Activated T-helper 1 cell treated with anti-CD3 and anti-CD28 coated beads, Interleukin-2, amount 50 U/mL, for 16 hours (primary cell): ENCODE results near the gene PTPRK.

Source experiments
- DNase-seq, 2 donors: peaks; one replicate each; pipeline ENCODE4 v3.0.0-alpha.2; 2020; ENCODE audit warnings: low read depth in 1 of 2, low spot score in 1 of 2

Gene PTPRK

DNA sequence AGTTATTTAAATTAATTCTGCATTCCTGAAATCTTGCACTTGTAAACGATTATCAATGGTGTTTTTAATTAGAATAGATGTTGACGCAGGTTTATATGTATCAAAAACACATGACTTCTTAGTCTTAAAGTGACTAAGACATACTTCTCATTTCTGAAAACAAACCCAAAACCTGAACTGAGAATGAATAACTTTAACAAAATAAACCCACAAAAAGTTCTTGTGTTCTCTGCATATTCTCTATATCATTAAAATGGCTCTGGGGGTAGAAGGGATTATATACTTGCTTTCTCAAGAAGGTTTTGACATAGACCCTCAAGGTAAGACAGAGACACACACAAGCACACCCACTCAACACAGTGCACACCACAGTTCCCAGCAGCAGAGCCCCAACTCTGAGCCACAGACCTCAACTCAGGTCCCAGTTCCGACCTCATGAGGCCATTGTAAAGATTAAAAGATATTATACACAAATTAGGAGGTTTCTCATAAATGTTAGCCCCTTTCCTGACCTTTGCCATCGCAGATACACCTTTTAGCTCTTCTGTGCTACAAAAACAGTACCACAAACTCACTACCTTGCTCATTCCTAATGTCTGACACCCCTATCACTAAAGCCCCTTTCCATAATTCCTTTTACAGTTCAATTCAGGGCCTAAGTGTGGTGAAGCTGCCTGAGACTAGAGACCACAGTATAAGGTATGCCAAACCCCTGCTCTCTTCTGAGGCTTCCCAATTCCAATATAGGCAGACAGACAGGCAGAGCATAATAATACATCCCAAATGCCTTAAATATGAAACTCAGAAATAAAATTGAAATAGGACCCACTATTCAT is 267.8 kb downstream of the PTPRK start:
- DNase-seq = no peak

DNA sequence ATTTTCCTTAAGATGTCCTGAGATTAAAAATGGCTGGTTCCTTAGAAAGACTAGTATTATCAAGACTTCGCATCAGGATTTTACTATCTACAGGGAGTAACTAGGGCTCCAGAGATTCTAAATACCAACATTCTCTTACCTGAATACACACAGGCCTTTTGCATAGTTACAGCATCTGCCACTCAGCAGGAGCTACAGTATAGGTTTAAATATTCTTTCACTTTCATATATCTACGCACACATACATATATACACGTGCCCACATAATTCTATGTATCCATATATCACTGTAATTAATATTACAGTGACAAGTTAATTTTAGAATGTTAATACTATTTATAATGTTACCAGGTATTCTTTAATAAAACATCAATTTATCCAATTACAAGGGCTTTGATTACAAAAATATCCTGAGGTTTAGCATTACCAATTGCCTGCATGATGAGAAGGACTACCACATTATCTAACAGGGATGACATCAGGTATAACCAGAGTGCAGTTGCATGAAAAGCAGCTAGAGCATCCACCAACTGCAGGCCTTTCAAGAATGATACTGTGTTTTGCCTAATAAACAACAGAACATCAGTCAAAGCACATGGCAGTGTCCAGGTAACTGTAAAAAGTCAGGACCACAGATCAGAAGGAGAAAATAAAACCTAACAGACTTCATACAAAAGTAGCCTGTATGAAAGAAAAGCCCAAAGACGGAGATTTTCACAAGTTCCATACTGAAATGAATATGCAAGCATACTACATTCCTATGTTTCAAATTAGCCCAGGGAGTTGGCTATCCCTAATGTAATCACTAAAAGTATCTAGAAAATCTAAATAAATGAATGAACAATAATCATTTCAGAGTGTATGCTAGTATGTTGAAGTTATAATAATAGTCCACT is 268.7 kb downstream of the PTPRK start:
- no peak for DNase-seq

DNA sequence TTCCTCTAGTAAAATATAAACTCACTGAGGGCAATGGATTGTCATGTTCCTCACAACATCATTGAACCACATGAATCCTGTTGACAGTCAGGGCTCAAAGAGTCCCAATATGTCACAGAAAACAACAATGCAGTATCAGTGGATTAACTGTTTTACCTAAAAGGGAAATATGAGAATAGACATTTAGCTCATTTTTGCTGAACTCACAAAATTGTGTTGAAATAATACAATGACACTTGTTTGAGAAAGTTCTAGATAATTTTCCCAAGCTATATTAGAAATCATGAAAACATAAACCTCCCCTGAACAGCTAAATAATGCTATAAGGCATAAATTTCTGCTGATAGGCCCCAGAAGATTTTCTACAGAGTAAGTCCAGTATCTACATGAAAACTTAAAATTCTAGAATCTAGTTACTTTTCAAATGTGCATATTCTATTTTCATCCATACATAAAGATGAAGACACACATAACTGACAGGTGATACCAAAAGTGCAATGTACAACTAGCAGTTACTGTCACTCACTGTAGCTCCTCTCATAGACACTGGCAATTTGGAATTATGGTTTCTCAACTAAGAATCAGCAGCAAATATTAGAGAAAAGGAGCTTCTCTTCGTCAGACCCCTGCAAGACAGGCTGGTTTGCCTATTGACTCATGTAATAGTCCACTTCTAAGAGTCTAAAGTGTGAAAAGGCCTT is 269.9 kb downstream of the PTPRK start:
- DNase-seq = no peak

DNA sequence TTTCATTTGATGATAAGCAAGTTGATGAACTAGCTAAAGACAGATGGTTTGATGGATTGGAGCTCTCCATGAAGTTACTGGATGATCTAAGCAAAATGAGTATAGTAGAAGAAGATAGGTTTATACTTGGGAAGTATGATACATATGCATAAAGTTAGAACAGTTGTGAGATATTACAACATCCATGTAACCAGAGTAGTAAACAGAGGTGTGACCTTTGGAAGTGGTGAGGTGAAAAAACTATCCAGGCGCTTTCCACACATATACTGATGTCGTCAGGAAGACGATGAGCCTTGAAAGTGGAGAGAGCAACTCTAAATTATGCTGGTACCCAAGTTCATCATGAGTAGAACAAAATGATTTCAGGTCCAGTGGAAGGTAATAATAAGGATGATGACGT is 271.0 kb downstream of the PTPRK start:
- DNase-seq = no peak

DNA sequence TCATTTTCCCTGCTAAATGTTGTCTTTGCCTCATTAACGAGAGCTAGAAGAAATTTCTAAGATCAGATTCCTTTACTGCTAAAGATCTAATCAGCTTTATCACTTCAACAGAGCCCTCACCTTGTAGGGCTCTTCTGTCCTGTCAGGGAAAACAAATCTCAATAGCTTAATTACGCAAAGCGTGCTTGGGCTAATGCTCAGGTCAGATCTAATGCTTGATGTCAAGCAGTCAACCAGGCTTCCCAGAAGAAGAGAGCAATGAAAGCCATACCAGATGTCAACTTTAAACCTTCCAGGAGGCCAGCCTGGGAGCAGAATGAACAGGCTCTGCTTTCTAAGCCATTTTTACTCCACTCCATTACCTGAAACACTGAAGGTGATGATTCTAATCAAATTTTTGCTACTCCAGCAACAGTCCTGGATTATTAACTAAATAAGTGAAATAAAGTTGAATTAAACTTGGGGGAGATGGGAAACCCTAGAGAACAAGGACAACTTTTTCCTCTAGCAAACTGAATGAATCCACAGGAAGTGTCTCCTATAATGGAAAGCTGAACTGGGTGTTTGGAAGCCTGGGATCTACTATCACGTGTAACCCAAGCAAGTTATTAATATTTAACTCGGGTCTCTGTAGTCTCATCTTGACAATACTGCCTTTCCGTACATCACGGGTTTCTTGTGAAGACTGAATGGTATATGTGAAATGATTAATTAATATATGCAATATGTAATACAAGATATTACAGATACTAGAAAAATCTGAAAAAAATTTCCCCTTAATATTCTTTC is 273.7 kb downstream of the PTPRK start:
- no peak for DNase-seq

DNA sequence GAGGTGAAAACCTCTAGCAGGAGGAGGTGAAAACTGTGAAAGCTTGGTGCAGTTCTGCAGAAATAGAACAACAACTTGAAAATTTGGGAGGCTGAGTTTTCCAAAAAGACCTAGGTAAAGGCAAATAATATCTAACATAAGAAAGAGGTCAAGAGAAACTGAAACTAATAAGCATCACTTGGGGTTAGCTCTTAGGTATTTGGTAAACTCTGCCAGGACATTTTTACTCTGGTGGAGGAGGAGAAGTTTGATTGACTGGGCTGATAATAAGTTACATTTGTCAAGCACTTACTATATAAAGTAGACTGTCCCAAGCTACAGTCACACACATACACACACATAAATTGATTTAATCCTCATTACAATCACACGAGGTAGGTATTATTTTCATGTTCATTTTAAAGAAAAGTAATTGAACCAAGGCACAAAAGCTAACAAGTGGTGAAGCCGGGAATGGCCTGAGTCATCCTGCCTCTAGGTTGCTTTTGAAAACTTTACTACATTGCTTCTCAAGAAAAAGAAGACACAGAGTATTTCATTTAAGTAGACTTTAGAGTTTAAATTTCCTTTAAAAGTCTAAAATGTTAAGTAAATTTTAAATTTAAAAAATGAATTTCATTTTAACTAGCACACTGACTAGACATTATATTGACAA is 275.5 kb downstream of the PTPRK start:
- no peak for DNase-seq

- DNase-seq = no peak
Observed at GRCh38 chr6:128242765-128243403, 277.5 kb downstream of the PTPRK start.

DNA sequence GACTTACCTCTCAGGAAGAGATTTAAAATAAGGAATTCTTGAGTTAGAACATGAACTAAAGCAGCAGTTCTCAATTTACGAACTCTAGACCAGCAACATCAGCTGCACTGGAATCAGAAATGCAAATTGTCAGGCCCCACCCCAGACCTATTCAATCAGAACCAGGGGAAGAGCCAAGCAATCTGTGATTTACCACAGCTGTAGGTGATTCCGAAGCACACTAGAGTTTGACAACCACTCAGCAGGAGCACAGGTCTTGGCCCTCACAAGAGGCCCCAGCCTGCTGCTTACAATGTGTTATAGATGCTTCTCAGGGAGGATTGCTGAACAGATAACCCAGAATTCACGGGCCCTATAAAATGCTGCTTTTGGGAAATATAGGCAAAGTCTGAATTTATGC is 279.2 kb downstream of the PTPRK start:
- DNase-seq = no peak

DNA sequence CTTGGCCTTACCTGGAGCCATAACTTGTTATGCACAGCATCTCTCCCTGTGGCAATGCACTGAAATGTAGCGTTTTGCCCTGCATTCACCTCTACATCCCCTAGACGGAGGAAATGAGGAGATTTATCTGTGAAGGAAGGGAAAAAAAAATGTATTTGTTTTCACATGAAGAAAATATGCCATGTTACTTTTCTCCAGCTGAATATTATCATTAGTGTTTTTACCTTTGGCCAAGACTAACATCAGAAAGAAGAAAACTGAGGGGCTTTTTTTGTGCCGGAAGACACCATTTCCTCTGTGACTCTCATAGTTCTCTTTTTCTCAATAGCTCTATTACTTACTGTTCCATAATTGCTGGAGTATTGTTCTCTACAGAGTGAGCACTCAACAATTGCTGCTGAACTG is 280.4 kb downstream of the PTPRK start:
- DNase-seq = no peak

DNA sequence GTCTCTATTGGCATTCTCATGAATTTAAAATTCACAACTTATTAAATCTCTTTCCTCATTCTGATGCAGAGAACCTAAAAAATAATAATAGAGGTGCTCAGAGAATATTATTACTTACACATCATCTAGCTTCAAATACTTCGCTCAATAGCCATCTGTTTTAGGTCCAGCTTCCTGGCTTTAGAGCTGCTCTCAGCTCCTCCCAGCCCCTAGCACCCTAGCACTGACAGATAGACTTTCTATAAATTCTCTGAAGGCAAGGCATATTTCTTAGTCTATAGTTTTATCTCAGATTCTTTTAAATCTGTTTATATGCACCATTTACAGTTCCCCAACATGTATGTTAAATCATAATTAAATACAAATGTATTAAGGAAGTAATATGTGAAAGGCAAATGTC is 281.3 kb downstream of the PTPRK start:
- no peak for DNase-seq

GRCh38 chr6:128238225-128238624 is 282.2 kb downstream of the PTPRK start:
- no peak for DNase-seq

DNA sequence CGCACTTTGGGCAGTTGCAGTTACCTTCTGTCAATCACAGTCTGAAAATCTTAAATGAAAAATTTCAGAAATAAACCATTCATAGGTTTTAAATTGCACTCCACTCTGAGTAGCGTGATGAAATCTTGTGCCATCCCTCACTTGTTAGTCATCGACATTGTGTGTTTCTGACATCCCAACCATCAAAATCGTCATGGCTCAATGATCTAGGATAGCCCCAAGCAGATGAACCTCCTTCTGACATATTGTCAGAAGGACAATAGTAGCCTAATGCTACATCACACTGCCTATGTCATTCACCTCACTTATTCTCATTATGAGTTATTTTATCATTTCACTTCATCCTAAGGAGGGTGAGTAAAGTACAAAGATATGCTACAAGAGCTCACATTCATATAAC is 284.8 kb downstream of the PTPRK start:
- no peak for DNase-seq

DNA sequence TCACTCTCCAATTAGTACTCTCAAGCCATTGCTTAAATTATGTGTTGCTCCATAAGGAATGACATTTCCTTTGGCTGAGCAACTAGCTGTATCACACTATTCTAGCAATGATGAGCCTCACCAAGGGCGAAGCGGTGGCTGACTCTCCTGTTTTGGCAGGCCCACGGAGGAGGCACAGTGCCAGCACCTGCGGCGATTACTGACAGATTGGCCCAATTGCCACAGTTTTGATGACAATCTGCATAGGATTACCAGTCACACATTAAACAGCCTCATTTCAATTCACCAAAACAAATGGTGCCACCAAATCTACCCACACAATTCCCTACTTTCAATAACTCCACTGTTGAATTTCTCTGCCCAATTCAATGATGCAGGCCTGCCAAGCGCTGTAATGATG is 286.9 kb downstream of the PTPRK start:
- DNase-seq = no peak

DNA sequence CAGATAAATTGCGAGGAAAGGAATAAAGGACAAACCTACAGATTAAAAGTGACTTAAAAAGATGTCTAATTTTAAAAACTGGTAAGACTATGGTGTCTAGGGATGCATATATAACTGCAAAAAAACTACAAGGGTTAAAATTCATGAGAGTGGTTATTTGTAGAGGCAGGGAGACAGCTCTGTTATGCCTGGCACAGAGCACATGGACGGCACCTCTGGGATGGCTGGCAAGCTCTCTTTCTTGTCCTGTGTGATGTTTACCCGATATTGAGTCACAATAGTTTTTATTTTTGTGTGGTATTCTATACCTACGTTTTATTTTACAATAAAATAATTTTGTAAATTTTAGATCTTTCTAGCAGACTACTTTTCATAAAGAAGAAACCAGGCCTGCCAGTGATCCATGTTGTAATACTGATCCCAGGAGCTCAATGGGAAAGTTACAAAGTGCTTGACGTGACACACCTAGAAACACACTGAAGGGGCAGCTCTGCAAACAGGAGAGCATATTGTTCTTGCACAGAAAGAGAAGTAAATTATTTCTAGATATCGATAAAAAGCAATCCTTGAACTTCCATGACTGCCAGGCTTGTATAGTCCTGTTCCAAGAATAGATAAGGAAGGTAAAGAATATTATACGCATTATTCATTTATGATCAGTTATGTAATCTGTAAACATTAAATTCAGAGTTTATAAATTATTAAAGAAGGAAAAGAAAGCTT is 290.0 kb downstream of the PTPRK start:
- no peak for DNase-seq

- DNase-seq = no peak
Observed at GRCh38 chr6:128225612-128226011, 294.8 kb downstream of the PTPRK start.

- DNase-seq = no peak
Observed at GRCh38 chr6:128216917-128217316, 303.5 kb downstream of the PTPRK start.

- DNase-seq = no peak
Observed at GRCh38 chr6:128209771-128210170, 310.6 kb downstream of the PTPRK start.

GRCh38 chr6:128208851-128209580 is 311.4 kb downstream of the PTPRK start:
- no peak for DNase-seq

GRCh38 chr6:128208078-128208477 is 312.3 kb downstream of the PTPRK start:
- DNase-seq = no peak
